A673 (cell line): ENCODE results near the gene ZNF771. TPM values are rescaled to one million over a fixed set of nuclear protein-coding genes. Genes with fewer than 3 reads are reported as not detected.
A peak's percentile ranks its signal among the peaks of the same experiment; 100 is the strongest.

Source experiments
- BruUV-seq: library from RNA; stranded (reverse); fragments of 400-500 nt; replicated peaks from 2 replicates; lab custom pipeline; 2021; lab: Mats Ljungman, UMichigan
- CTCF ChIA-PET: fragments of 300-600 bp; sonication (Branson Sonifier 250); formaldehyde crosslinking; loops from one replicate; lab custom pipeline; 2022; ENCODE audit warnings: antibody characterized with exemption; lab: Charles Lee
- POLR2A ChIA-PET: fragments of 300-600 bp; sonication (Branson Sonifier 250); formaldehyde crosslinking; loops from one replicate; lab custom pipeline; 2022; ENCODE audit warnings: antibody characterized with exemption; ENCODE audit not compliant: low non-redundant PET; lab: Charles Lee
- DNase-seq: peaks from one replicate; pipeline ENCODE4 v3.0.0-alpha.2; 2015; ENCODE audit warnings: low spot score
- H3K27ac ChIP-seq: fragments of 200-600 bp; sonication (generic); 2 replicates; pipeline ENCODE4 v1.5.1; 2016; ENCODE audit warnings: mixed run types, low read depth, mild to moderate bottlenecking, mixed read lengths, antibody characterized with exemption, low read length; ENCODE audit not compliant: poor library complexity, severe bottlenecking
- H3K27me3 ChIP-seq: fragments of 200-600 bp; sonication (generic); replicated peaks from 2 replicates; pipeline ENCODE4 v1.6.1; 2017; ENCODE audit warnings: mixed run types, low read depth, mild to moderate bottlenecking, mixed read lengths, antibody characterized with exemption, low read length; ENCODE audit not compliant: insufficient read depth, poor library complexity
- H3K36me3 ChIP-seq: fragments of 200-600 bp; sonication (generic); 2 replicates; pipeline ENCODE4 v1.6.1; 2016; ENCODE audit warnings: mixed run types, mild to moderate bottlenecking, mixed read lengths, antibody characterized with exemption, low read length; ENCODE audit not compliant: insufficient read depth, poor library complexity, severe bottlenecking
- H3K4me1 ChIP-seq: fragments of 200-600 bp; sonication (generic); 2 replicates; pipeline ENCODE4 v1.6.1; 2017; ENCODE audit warnings: mixed run types, mild to moderate bottlenecking, mixed read lengths, antibody characterized with exemption, low read length; ENCODE audit not compliant: insufficient read depth, poor library complexity, severe bottlenecking
- H3K4me3 ChIP-seq: fragments of 200-600 bp; sonication (generic); 2 replicates; pipeline ENCODE4 v1.5.1; 2016; ENCODE audit warnings: low read depth, mixed run types, mild to moderate bottlenecking, mixed read lengths, low read length; ENCODE audit not compliant: poor library complexity, severe bottlenecking
- H3K9me3 ChIP-seq: fragments of 200-600 bp; sonication (generic); 2 replicates; pipeline ENCODE4 v1.6.1; 2016; ENCODE audit warnings: mixed run types, low read depth, mild to moderate bottlenecking, mixed read lengths, antibody characterized with exemption, low read length; ENCODE audit not compliant: poor library complexity, severe bottlenecking
- EZH2 ChIP-seq: fragments of 200-600 bp; sonication (generic); IDR thresholded peaks from 2 replicates; pipeline ENCODE4 v1.6.1; 2017; ENCODE audit warnings: borderline replicate concordance, low read depth, mild to moderate bottlenecking, mixed read lengths, antibody characterized with exemption, low read length; ENCODE audit not compliant: poor library complexity, severe bottlenecking
- intact Hi-C: fragments of 100-400 bp; cut with micrococcal nuclease; formaldehyde crosslinking; loops from one replicate; pipeline ENCODE4 v1.10.0; 2022; ENCODE audit not compliant: unreplicated experiment
- total RNA-seq: library from RNA; stranded (reverse); gene quantifications from 2 replicates; pipeline ENCODE4 v1.2.3, GENCODE V29; 2021
- TF ChIP-seq, protein P1 (sequence below): fragments of 300-800, 200-600 bp; sonication (generic); conservative IDR thresholded peaks from 2 replicates; pipeline ENCODE4 v1.5.1; 2017; ENCODE audit warnings: low read depth, mild to moderate bottlenecking, antibody characterized with exemption, low read length, moderate library complexity, mixed read lengths

ZNF771 gene
- total RNA-seq, 1 experiment from 2014 or later, result 22.2 TPM

DNA sequence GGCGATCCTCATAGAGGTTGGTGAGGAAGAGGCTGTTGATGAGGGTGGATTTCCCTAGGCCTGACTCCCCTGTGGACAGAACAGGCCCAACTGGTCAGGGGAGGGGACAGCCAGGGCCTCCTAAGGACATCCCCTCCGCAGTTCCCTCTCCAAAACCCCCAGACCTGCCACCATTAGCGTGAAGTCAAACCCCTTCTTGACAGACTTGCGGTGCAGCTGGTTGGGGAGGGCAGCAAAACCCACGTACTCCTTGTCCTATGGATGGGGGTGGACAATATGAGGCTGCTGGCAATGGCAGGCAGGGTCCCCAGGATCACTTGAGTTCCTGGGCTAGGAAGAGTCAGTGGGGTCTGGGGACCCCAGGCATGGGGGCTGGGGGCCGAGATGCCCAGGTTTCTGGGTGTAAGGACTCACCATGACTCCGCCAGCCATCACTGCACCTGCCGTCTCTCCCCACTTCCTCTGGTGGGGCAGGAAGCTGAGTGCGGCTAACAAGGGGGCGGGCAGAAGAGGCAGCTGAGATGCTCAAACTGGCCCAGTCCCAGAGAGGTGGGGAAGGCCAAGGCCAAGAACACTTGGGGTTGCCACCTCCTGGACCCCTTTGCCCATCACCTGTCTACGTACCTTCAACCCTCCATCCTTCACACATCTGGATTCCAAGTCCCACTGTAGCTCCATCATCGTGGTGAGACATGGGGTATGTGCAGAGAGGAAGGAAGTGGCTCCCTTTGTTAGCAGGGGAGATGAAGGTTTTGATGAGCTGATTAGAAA is 25.1 kb upstream of the ZNF771 start, which contains the start of gene SEPTIN1:
Gene SEPTIN1 (minus strand): TSS at position 451 of the 771 bp plus-strand sequence. CDS start 19 bp downstream, at position 432.
- ChIA-PET CTCF (no interaction called here), POLR2A (no interaction called here)
- Histone ChIP-seq H3K9me3 (no peaks in the 10 kb centered on the region), H3K27me3 (no peaks in the 10 kb centered on the region), H3K4me1 (peaks cover 3% of the 10 kb centered on the region), H3K4me3 (no peak within 1 kb of the TSS), H3K27ac (no peak within 1 kb of the TSS), H3K36me3 (no peaks in the 10 kb centered on the region)
- intact Hi-C loops, result no loop called here
- TF ChIP-seq EZH2, result no peak
- TF ChIP-seq, protein P1, sequence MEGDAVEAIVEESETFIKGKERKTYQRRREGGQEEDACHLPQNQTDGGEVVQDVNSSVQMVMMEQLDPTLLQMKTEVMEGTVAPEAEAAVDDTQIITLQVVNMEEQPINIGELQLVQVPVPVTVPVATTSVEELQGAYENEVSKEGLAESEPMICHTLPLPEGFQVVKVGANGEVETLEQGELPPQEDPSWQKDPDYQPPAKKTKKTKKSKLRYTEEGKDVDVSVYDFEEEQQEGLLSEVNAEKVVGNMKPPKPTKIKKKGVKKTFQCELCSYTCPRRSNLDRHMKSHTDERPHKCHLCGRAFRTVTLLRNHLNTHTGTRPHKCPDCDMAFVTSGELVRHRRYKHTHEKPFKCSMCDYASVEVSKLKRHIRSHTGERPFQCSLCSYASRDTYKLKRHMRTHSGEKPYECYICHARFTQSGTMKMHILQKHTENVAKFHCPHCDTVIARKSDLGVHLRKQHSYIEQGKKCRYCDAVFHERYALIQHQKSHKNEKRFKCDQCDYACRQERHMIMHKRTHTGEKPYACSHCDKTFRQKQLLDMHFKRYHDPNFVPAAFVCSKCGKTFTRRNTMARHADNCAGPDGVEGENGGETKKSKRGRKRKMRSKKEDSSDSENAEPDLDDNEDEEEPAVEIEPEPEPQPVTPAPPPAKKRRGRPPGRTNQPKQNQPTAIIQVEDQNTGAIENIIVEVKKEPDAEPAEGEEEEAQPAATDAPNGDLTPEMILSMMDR, result no peak
- no peak for DNase-seq
- no TSS peak for BruUV-seq

- no peaks in the 10 kb centered on the region for H3K9me3 ChIP-seq
- H3K27ac ChIP-seq, result no peak overlapping the region
- intact Hi-C loops, result no loop called here
- H3K4me1 ChIP-seq, result no peaks in the 10 kb centered on the region
- no peaks in the 10 kb centered on the region for H3K27me3 ChIP-seq
- BruUV-seq, result no TSS peak
- CTCF ChIA-PET, result no interaction called here
- H3K36me3 ChIP-seq, result no peaks in the 10 kb centered on the region
- TF ChIP-seq, protein P1, result no peak
- TF ChIP-seq EZH2, result no peak
- DNase-seq, result no peak
- H3K4me3 ChIP-seq, result no peak overlapping the region
- POLR2A ChIA-PET, result no interaction called here
Observed at GRCh38 chr16:30383521-30383920, 23.9 kb upstream of the ZNF771 start.

- TF ChIP-seq, protein P1, result no peak
- TF ChIP-seq EZH2, result no peak
- Histone ChIP-seq H3K27me3 (no peaks in the 10 kb centered on the region), H3K4me3 (peak overlapping the region; percentile 94), H3K4me1 (peaks cover 15% of the 10 kb centered on the region), H3K36me3 (peaks cover 10% of the 10 kb centered on the region), H3K27ac (peak overlapping the region; percentile 96), H3K9me3 (no peaks in the 10 kb centered on the region)
- POLR2A ChIA-PET, result interaction anchor here (0.6 kb wide), 1 partner anchor 232 kb away, joined by 3 read pairs; no protein-coding TSS in a partner anchor
- intact Hi-C loops, result no loop called here
- DNase-seq, result no peak
- no TSS peak for BruUV-seq
- CTCF ChIA-PET, result interaction anchor here (0.7 to 2.3 kb wide), 2 partner anchors 15 to 302 kb away, joined by 6 to 9 read pairs; no protein-coding TSS in a partner anchor
Observed at GRCh38 chr16:30394592-30395154, 12.7 kb upstream of the ZNF771 start.
